ENCODE measurements around the gene STK16. TPM values are rescaled to one million over a fixed set of nuclear protein-coding genes. Genes with fewer than 3 reads are reported as not detected.
"Not testable (repeated sequence)": the region's sequence is repeated elsewhere in the genome, so short reads cannot be mapped to it uniquely, and the experiment has no call there.

The STK16 gene
- polyA plus RNA-seq, 3 donors, result 16.7 to 40.7 (median 17.8) TPM

GRCh38 chr2:219254590-219255201, 9.4 kb downstream of the STK16 start:
- Histone ChIP-seq H3K27me3 (ENCODE audit: control insufficient read depth in 2 of 2, insufficient read depth in 2 of 2, low read length in 2 of 2) (no peaks in the 10 kb centered on the region), H3K4me1 (ENCODE audit: control insufficient read depth in 1 of 2, insufficient read depth in 2 of 2, low read length in 2 of 2) (peaks cover 40 to 51% of the 10 kb centered on the region in 2 donors), H4K20me1 (ENCODE audit: insufficient read depth, low read length) (peaks cover 30% of the 10 kb centered on the region), H3K27ac (ENCODE audit: low read depth in 1 of 2, low read length in 2 of 2) (peak overlapping the region; percentile 80 to 90), H3K9ac (ENCODE audit: insufficient read depth, low read length, poor library complexity, severe bottlenecking) (peak overlapping the region; percentile 84), H3K4me3 (replicated peaks in 1 of 3; ENCODE audit: low read depth in 2 of 3, low read length in 3 of 3) (peak overlapping the region; percentile 88 to 96 (median 88)), H3K36me3 (replicated peaks in 1 of 2; ENCODE audit: control insufficient read depth in 1 of 2, insufficient read depth in 2 of 2, low read length in 2 of 2) (peaks cover 14% of the 10 kb centered on the region in 2 donors), H3K4me2 (replicated peaks; ENCODE audit: extremely low read depth, low read length, poor library complexity, severe bottlenecking) (peak overlapping the region; percentile 95), H3K9me3 (replicated peaks in 1 of 2; ENCODE audit: control insufficient read depth in 1 of 2, insufficient read depth in 1 of 2, low read length in 2 of 2) (no peaks in the 10 kb centered on the region), H3K79me2 (ENCODE audit: insufficient read depth, low read length) (peaks cover 45% of the 10 kb centered on the region), H2AFZ (ENCODE audit: insufficient read depth, low read depth, low read length, poor library complexity, severe bottlenecking) (peak overlapping the region; percentile 89)
- H3K36me3 Mint-ChIP-seq, result peaks cover 17 to 19% of the 10 kb centered on the region in 2 donors
- H3K9me3 Mint-ChIP-seq, result no peaks in the 10 kb centered on the region
- H3K4me3 Mint-ChIP-seq, result peak overlapping the region; percentile 87 to 89
- 0% methylated on average over 9 of the region's 12 CpGs for WGBS (ENCODE audit: insufficient coverage)
- no peak for TF ChIP-seq CTCF (IDR thresholded peaks at IDR 0.05)
- intact Hi-C loops (cut with micrococcal nuclease), result loop anchor here (1.0 to 5.0 kb wide), 4 partner anchors 24 to 77 kb away; partner anchors contain the start of genes ABCB6 (in 2 of the 2), DNAJB2 (in 2 of the 2), CNPPD1 (in 1 of the 2) and RETREG2 (in 1 of the 2)
- peak overlapping the region; percentile 92 to 98 (median 95) for H3K27ac Mint-ChIP-seq
- DNase-seq, result peak; percentile 68 to 84 (median 77)
- peaks cover 39% of the 10 kb centered on the region for H3K4me1 Mint-ChIP-seq
- H3K27me3 Mint-ChIP-seq (ENCODE audit: low read depth in 3 of 3), result peaks cover 2 to 4% (median 4%) of the 10 kb centered on the region in 3 donors

- not testable (repeated sequence) for H3K4me3 Mint-ChIP-seq; H3K36me3 ChIP-seq (replicated peaks in 1 of 2; ENCODE audit: control insufficient read depth in 1 of 2, insufficient read depth in 2 of 2, low read length in 2 of 2); H3K9me3 Mint-ChIP-seq
These were observed 13.7 kb downstream of the STK16 start for GRCh38 chr2:219258942-219259341.

More at GRCh38 chr2:219258942-219259341, 13.7 kb downstream of the STK16 start:
- H3K27ac Mint-ChIP-seq; H3K27me3 ChIP-seq (ENCODE audit: control insufficient read depth in 2 of 2, insufficient read depth in 2 of 2, low read length in 2 of 2); H3K9ac ChIP-seq (ENCODE audit: insufficient read depth, low read length, poor library complexity, severe bottlenecking); DNase-seq; H4K20me1 ChIP-seq (ENCODE audit: insufficient read depth, low read length); H3K79me2 ChIP-seq (ENCODE audit: insufficient read depth, low read length); H3K4me3 ChIP-seq (replicated peaks in 1 of 3; ENCODE audit: low read depth in 2 of 3, low read length in 3 of 3); H3K27ac ChIP-seq (ENCODE audit: low read depth in 1 of 2, low read length in 2 of 2); intact Hi-C loops (cut with micrococcal nuclease); H3K4me1 Mint-ChIP-seq; H3K4me2 ChIP-seq (replicated peaks; ENCODE audit: extremely low read depth, low read length, poor library complexity, severe bottlenecking); H3K36me3 Mint-ChIP-seq; H2AFZ ChIP-seq (ENCODE audit: insufficient read depth, low read depth, low read length, poor library complexity, severe bottlenecking); H3K9me3 ChIP-seq (replicated peaks in 1 of 2; ENCODE audit: control insufficient read depth in 1 of 2, insufficient read depth in 1 of 2, low read length in 2 of 2): not testable (repeated sequence)
- H3K4me1 ChIP-seq (ENCODE audit: control insufficient read depth in 1 of 2, insufficient read depth in 2 of 2, low read length in 2 of 2), result peaks cover 9 to 13% of the 10 kb centered on the region in 2 donors
- WGBS (ENCODE audit: insufficient coverage), result 100% methylated on average over 1 of the region's 10 CpGs
- peaks cover 3 to 13% (median 5%) of the 10 kb centered on the region in 3 donors for H3K27me3 Mint-ChIP-seq (ENCODE audit: low read depth in 3 of 3)
